ENCODE measurements around the gene IFFO2. TPM values are rescaled to one million over a fixed set of nuclear protein-coding genes. Genes with fewer than 3 reads are reported as not detected.

Gene IFFO2
- total RNA-seq, 2 donors from 2014 or later = 5.4 to 14.7 TPM

Small RNA genes within 50 kb of the gene (microRNA-seq; reads per million reads assigned to microRNA genes)
- 0 reads per million in 2 donors for gene MIR1290
- gene MIR4695 = 0 reads per million in 2 donors

Other genes starting within 250 kb of the IFFO2 start
- gene TAS1R2, start 97.0 kb downstream of the IFFO2 start, total RNA-seq = not detected
- 1 to 10 TPM; 4.9 to 5.5 TPM for gene ALDH4A1, start 54.1 kb downstream of the IFFO2 start, total RNA-seq